Retinal pigment epithelial cell (primary cell): ENCODE measurements around the gene NBAS.

ENCODE experiments used
- DNase-seq: peaks from one replicate; pipeline ENCODE4 v3.0.0-alpha.2; 2010; ENCODE audit warnings: low read depth
- H3K4me3 ChIP-seq: 2 replicates; pipeline ENCODE4 v1.5.1; 2011; ENCODE audit warnings: mild to moderate bottlenecking, low read length, control low read depth, moderate library complexity
- CTCF ChIP-seq: conservative IDR thresholded peaks from 2 replicates; pipeline ENCODE4 v1.5.1; 2011; ENCODE audit warnings: low read depth, low read length, control low read depth, inconsistent platforms

The NBAS gene

GRCh38 chr2:15198051-15198450, 363.1 kb downstream of the NBAS start:
- no peak overlapping the region for H3K4me3 ChIP-seq
- no peak for DNase-seq
- TF ChIP-seq CTCF: no peak

DNA sequence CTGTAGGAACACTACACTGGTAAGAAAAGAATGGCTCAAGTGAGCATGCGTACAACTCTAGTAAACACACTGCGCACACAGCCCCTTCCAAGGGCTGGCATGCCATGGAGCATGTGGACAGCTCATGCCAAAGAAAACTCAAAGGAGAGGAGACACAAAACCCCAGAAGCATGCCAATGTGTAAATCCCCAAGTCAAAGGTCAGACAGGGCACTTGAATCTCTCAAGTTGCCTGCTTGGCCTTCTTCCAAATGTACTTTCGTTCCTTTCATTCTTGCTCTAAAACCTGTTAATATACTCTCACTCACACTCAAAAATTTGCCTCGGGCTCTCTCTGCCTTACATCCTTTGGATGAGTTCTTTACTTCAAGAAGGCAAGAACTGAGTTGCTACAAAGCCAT, 365.3 kb downstream of the NBAS start:
- no peak for TF ChIP-seq CTCF
- no peak for DNase-seq
- H3K4me3 ChIP-seq: no peak overlapping the region

GRCh38 chr2:15191789-15192188, 369.3 kb downstream of the NBAS start:
- no peak for TF ChIP-seq CTCF
- no peak overlapping the region for H3K4me3 ChIP-seq
- DNase-seq: no peak

- TF ChIP-seq CTCF: peak; percentile 7
- no peak for DNase-seq
- H3K4me3 ChIP-seq: no peak overlapping the region
Measured at GRCh38 chr2:15189216-15189615, 371.9 kb downstream of the NBAS start.

DNA sequence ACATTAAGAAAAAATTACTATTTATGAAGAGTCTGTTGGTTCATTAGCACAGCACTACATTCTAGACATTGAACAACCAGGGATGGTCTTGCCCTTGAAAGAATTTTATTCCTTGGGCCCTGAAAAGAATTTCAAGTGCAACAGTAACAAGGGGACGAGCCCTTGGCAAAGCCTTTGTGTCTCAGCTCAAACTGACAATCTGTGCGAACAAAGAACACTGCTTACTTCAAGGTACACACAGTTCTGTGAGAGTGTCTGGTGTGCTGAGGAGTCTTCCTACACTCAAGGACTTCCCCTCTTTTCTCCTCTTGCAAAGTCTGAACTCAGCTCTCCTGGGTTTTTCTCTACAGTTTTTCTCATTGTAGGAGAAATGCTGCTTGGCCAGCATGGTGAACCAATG, 373.4 kb downstream of the NBAS start:
- no peak for TF ChIP-seq CTCF
- DNase-seq: no peak
- no peak overlapping the region for H3K4me3 ChIP-seq

DNA sequence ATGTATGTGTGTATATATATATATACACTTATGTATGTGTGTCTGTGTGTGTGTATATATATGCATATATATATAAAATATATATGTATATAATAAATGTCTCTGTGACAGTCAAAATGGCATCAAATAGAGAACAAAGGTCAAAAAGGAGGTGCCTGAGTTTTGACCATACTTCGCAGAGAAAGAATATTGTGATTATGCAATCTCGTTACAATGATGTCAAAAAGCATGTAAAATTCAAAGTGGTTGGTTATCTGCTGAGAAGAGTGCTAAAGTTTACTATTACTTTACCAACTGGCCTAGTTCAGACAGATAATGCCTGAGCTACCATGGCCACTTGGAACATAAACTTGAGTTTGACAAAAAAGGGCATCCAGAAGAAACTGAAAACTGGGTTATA, 375.0 kb downstream of the NBAS start:
- no peak for DNase-seq
- TF ChIP-seq CTCF: no peak
- no peak overlapping the region for H3K4me3 ChIP-seq

DNA sequence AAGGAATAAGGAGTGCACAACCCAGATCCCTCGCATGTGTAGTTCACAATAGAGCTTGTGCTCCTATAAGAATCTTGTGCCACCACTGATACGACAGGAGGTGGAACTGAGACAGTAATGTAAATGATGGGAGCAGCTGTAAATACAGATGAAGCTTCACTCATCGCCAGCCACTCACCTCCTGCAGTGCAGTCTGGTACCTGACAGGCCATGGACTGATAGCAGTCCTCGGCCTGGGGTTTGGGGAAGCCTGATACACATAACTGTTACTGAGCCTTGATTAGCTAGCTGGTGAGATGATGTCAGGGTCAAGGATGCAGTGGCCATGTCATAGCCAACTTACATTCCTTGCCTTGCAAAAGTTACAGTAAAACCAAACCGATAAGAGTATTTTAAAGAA, 376.6 kb downstream of the NBAS start:
- no peak for TF ChIP-seq CTCF
- no peak overlapping the region for H3K4me3 ChIP-seq
- no peak for DNase-seq
